ENCODE results near the gene MRPL51.
"Not testable (repeated sequence)": the region's sequence is repeated elsewhere in the genome, so short reads cannot be mapped to it uniquely, and the experiment has no call there.

MRPL51 gene

DNA sequence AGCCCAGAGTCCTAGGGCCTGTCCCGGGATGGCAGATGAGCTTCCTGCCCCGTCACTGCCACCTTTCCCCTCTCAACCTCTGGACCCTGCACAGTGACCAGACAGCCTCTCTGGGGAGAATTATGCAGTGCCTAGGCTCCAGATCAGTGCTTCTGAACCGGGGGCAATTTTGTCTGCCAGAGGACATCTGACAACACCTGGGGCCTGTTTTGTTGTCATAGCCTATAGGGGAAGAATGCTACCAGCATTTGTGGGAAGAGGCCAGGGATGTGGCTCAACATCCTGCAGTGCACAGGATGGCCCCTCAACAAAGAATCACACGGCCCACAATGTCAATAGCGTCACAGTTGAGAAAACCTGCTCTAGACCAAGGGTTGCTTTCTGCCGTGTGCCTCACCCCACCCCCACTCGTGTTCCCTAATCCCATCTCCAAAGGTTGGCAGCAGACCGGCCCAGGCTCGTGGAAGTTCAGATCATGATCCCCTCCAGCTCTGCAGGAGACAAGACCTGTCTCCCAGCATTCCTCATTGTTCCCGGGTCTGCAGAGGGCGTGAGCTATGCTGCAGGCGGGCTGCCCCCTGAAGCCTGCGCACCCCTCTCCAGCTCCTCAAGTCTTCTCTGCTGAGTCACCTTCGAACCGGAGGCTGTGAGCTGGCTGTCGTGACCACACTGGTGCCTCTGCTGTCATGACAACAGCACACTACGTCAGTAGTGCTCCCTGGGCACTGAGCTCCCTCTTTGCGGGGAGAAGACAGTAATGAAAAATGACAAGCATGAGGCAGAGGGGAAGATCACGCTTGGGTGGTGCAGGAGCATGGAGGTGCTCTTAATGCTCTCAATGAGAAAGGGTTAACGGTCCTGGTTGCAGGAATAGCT, 39.2 kb upstream of the MRPL51 start:
- peak; percentile 80 for DNase-seq (ENCODE audit: low read depth)

DNA sequence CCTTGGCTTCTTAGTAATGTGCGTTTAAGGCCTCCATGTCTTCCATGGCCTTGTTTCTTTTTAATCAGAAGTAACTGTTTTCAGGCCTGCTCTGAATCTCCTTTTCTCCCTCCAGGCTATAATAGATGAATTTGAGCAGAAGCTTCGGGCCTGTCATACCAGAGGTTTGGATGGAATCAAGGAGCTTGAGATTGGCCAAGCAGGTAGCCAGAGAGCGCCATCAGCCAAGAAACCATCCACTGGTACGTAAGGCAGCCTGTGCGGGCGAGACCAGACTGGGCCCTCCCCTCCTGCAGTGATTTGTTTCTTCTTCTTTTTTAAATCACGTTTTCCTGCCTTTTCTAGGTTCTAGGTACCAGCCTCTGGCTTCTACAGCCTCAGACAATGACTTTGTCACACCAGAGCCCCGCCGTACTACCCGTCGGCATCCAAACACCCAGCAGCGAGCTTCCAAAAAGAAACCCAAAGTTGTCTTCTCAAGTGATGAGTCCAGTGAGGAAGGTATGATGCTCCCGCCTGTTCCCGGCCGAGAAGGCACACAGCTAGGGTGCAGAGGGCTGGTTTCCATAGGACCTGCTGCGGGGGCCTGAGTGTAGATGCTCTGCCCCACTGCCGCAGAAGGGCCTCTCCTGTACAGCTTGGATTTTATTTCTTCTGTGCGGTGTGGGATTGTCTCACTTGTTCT, 37.7 kb upstream of the MRPL51 start:
- no peak for DNase-seq (ENCODE audit: low read depth)

DNA sequence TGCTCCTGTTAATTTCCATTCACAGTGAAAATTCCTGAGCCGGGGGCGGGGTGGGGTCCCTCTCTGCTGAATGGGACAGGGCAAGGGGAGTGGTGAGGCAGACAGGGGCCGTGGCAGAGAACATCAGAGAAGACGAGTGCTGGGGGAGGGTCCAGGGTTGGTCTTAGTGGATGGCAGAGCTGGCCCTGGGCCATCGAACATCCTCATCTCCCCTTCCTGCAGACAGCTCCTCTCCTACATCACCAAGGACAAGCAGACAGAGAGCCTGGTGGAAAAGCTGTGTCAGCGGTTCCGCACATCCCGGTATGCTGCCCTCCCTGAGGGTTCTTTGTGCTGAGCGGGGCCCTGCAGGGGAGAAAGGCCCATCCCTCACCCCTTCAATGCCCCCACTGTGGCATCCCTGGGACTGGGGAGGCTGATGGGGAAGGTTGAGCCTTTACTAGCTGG, 36.3 kb upstream of the MRPL51 start:
- no peak for DNase-seq (ENCODE audit: low read depth)

- DNase-seq (ENCODE audit: low read depth) = no peak
Observed at GRCh38 chr12:6528539-6529235, 35.6 kb upstream of the MRPL51 start.

DNA sequence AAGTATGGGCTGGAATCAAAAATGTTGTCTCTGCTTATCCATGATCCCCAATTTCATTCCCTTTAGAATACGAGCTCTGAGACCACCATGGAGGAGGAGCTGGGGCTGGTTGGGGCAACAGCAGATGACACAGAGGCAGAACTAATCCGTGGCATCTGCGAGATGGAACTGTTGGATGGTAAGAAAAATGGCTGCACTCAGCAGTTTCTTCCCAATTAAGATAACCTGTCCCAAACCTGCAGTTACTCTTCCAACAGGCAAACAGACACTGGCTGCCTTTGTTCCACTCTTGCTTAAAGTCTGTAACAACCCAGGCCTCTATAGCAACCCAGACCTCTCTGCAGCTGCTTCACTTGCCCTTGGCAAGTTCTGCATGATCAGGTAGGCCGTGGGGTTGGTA, 34.6 kb upstream of the MRPL51 start:
- no peak for DNase-seq (ENCODE audit: low read depth)

GRCh38 chr12:6526766-6527525, 33.9 kb upstream of the MRPL51 start:
- no peak for DNase-seq (ENCODE audit: low read depth)

GRCh38 chr12:6526201-6526600, 33.1 kb upstream of the MRPL51 start:
- DNase-seq (ENCODE audit: low read depth) = no peak

DNA sequence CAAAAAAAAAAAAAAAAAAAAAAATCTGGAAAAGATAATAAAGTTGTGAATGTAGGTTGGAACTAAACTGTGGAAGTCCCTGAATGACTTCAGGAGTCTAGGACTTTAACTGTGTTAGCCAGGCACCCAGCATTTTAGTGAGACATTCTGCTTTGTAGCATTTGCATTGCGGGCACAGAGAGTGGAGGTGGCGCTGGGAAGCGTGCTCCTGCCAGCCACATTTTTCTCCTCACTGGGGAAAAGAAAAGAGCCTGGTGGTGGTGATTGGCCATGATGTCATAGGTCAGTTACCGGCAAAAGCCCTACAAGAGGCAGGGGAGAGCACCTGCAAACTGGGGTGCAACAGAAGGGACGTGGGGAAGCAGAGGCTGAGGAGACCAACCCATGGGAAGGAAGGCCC, 31.6 kb upstream of the MRPL51 start:
- no peak for DNase-seq (ENCODE audit: low read depth)

DNA sequence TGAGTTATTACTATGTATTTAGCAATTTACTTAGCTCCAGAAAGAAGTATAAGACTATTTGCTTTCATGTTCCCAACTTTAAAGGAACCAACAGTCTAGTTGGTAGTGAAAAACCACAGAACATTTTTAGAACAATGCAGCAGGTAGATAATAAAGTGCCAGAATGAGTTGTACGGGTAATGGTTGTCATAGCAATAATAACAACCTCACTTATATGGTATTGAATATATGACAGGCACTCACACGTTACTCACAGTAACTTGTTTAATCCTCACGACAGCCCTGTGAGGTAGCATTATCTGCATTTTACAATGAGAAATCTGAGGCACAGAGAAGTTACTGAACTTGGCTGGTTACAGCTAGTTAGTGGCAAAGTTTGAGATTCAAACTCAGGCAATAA, 30.6 kb upstream of the MRPL51 start:
- DNase-seq (ENCODE audit: low read depth) = no peak

DNA sequence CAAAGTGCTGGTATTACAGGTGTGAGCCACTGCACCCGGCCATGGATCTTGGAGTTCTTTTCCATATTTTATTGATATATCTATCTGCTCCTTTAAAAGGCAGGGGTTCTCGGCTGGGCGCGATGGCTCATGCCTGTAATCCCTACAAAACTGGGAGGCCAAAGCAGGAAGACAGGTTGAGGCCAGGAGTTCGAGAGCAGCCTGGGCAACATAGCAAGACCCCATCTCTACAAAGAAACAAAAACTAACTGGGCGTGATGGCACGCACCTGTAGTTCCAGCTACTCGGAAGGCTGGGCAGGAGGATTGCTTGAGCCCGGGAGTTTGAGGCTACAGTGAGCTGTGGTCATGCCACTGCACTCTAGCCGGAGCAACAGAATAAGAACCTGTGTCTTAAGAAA, 29.1 kb upstream of the MRPL51 start:
- DNase-seq (ENCODE audit: low read depth) = no peak

DNA sequence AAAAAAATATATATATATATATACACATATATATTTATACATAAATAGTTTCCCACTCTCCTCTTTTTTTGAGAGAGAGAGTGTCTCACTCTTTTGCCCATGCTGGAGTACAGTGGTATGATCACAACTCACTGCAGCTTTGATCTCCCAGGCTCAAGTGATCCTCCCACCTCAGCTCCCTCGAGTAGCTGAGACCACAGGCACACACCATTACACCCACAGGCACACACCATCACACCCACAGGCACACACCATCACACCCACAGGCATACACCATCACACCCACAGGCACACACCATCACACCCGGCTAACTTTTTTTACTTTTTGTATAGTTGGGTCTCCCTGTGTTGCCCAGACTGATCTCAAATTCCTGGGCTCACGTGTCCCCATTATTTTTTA, 27.1 kb upstream of the MRPL51 start:
- no peak for DNase-seq (ENCODE audit: low read depth)

GRCh38 chr12:6508087-6508486, 15.0 kb upstream of the MRPL51 start:
- DNase-seq (ENCODE audit: low read depth) = no peak

GRCh38 chr12:6507102-6507998, 14.3 kb upstream of the MRPL51 start:
- no peak for DNase-seq (ENCODE audit: low read depth)

DNA sequence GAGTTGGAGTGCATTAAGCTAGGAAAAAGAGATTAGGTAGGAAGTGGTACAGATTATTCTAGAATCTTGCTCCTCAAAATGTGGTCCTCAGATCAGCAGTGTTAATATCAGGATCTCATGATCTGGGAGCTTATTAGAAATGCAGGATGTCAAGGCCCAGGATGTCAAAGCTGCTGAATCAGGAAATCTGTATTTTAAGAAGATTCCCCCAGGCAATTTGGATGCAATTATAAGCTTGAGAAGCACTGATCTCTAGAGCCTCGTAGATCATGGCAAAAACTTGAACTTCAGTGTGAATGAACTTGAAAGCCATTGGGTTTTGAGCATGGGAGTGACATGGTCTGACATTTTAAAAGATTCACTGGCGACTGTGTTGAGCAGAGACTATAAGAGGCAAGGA, 7.4 kb upstream of the MRPL51 start:
- no peak for DNase-seq (ENCODE audit: low read depth)

- DNase-seq (ENCODE audit: low read depth) = not testable (repeated sequence)
Observed at GRCh38 chr12:6497291-6497690, 4.2 kb upstream of the MRPL51 start.

DNA sequence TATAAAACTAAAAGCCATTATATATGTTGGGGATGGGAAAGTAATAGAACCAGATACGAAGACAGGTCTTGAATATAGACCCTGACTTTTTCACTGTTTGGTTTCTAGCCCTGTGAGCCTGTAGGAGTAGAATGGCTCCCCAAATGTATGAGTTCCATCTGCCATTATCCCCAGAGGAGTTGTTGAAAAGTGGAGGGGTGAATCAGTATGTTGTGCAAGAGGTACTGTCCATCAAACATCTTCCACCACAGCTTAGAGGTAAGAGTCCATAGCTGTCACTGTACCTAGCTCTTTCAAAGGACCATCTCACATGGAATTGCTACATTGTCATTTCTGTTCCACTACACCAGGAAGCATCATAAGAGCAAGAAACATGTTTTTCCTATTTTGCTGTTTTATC, 1.9 kb upstream of the MRPL51 start:
- DNase-seq (ENCODE audit: low read depth) = no peak

DNA sequence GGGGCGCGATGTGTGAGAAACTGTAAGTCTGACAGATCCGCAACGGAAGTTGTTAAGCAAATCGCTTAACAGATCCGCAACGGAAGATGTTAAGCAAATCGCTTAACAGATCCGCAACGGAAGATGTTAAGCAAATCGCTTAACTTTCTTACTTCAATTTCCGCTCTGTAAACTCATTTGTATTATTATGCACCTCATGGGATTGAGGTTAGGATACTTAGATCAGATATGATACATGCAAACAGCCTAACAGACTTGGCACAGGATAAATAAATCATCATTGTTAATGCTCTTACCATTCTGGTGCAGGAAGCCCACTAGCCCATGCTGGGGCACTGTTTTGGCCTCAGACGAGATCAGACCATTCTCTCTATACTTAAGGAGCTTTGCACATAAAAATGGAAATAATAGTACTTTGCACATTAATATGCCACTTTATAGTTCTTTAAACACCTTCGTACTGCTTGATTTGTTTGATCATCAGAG, 1.2 kb upstream of the MRPL51 start:
- DNase-seq (ENCODE audit: low read depth) = no peak

GRCh38 chr12:6493497-6494257, 615 bp upstream of the MRPL51 start, which contains the start of gene NCAPD2:
Gene NCAPD2, plus strand, starts transcription at chr12:6494102. Its CDS starts 997 bp downstream, at chr12:6495099.
- DNase-seq (ENCODE audit: low read depth) = peak; percentile 91

- DNase-seq (ENCODE audit: low read depth) = not testable (repeated sequence)
Observed at GRCh38 chr12:6490673-6491072, 2.4 kb downstream of the MRPL51 start.

- DNase-seq (ENCODE audit: low read depth) = no peak
Observed at GRCh38 chr12:6489449-6489848, 3.6 kb downstream of the MRPL51 start.
